LNCAP (cell line): ENCODE data around the gene ADARB2.

Experiments
- CTCF ChIP-seq: fragments of 450-650 bp; IDR thresholded peaks from 2 replicates; pipeline ENCODE4 v1.5.1; 2017; ENCODE audit warnings: mild to moderate bottlenecking

Gene ADARB2

GRCh38 chr10:1309617-1310270 lies 427.6 kb downstream of the ADARB2 start:
- no peak for TF ChIP-seq CTCF

- TF ChIP-seq CTCF, result no peak
These were observed 428.2 kb downstream of the ADARB2 start for GRCh38 chr10:1308962-1309616.

GRCh38 chr10:1308173-1308961 lies 429.0 kb downstream of the ADARB2 start:
- no peak for TF ChIP-seq CTCF

- TF ChIP-seq CTCF, result peak; percentile 41; the same call in 1 of the 2 replicates
These were observed 436.2 kb downstream of the ADARB2 start for GRCh38 chr10:1301143-1301542.

GRCh38 chr10:1300218-1300617 lies 437.1 kb downstream of the ADARB2 start:
- no peak for TF ChIP-seq CTCF

GRCh38 chr10:1299041-1299726 lies 438.1 kb downstream of the ADARB2 start:
- no peak for TF ChIP-seq CTCF

- TF ChIP-seq CTCF, result no peak
These were observed 439.6 kb downstream of the ADARB2 start for GRCh38 chr10:1297566-1298301.
